ENCODE data around the gene RAB24. TPM values are rescaled to one million over a fixed set of nuclear protein-coding genes. Genes with fewer than 3 reads are reported as not detected.

The RAB24 gene
- polyA plus RNA-seq, 1 donor from 2014 or later = 79.0 TPM

DNA sequence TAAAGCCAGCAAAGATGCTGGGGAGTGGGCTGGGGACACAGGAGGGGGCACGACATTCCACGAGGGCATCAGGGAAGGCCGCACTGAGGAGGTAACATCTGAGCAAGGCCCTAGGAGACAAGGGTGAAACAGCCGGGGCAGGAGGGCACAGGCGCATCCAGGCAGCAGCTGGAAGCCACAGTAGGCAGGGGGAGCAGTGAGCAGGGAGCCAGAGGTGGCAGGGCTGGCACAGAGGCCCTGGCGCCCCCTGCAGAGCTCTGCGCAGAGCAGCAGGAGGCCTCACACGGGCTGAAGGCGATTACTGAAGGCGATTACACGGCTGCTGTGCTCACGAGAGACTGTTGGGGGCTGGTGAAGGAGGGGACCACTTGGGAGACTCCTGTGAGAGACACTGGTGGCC lies 32.6 kb upstream of the RAB24 start:
- H3K79me2 ChIP-seq (replicated peaks; ENCODE audit: insufficient read depth, low read length) = peaks cover 4% of the 10 kb centered on the region
- no peak overlapping the region for H3K4me2 ChIP-seq (ENCODE audit: low read length)
- H3K9ac ChIP-seq (ENCODE audit: low read length) = no peak overlapping the region
- H3K4me3 ChIP-seq (ENCODE audit: low read length) = no peak overlapping the region
- no peaks in the 10 kb centered on the region for H3K36me3 ChIP-seq (ENCODE audit: insufficient read depth, low read length)
- no peaks in the 10 kb centered on the region for H3K9me3 ChIP-seq (ENCODE audit: low read length)
- no peaks in the 10 kb centered on the region for H3K27me3 ChIP-seq (ENCODE audit: insufficient read depth, low read depth, low read length)
- H3F3A ChIP-seq (ENCODE audit: insufficient read depth, low read length, poor library complexity, severe bottlenecking) = no peaks in the 10 kb centered on the region
- H4K20me1 ChIP-seq (ENCODE audit: insufficient read depth) = no peaks in the 10 kb centered on the region
- H2AFZ ChIP-seq (ENCODE audit: low read depth, low read length) = no peak overlapping the region
- TF ChIP-seq TAF1 (IDR thresholded peaks at IDR 0.05; ENCODE audit: low read depth) (no peak), EZH2 (IDR thresholded peaks at IDR 0.05; ENCODE audit: borderline replicate concordance, insufficient read depth, low read length, poor library complexity, severe bottlenecking) (no peak), SMC3 (conservative IDR thresholded peaks at IDR 0.05; ENCODE audit: poor library complexity) (no peak), EP300 (conservative IDR thresholded peaks at IDR 0.05; ENCODE audit: poor library complexity, severe bottlenecking) (no peak), POLR2AphosphoS5 (IDR thresholded peaks at IDR 0.05) (no peak), RAD21 (conservative IDR thresholded peaks at IDR 0.05) (no peak), MXI1 (conservative IDR thresholded peaks at IDR 0.05; ENCODE audit: poor library complexity, severe bottlenecking) (no peak)
- TF ChIP-seq, protein P1, sequence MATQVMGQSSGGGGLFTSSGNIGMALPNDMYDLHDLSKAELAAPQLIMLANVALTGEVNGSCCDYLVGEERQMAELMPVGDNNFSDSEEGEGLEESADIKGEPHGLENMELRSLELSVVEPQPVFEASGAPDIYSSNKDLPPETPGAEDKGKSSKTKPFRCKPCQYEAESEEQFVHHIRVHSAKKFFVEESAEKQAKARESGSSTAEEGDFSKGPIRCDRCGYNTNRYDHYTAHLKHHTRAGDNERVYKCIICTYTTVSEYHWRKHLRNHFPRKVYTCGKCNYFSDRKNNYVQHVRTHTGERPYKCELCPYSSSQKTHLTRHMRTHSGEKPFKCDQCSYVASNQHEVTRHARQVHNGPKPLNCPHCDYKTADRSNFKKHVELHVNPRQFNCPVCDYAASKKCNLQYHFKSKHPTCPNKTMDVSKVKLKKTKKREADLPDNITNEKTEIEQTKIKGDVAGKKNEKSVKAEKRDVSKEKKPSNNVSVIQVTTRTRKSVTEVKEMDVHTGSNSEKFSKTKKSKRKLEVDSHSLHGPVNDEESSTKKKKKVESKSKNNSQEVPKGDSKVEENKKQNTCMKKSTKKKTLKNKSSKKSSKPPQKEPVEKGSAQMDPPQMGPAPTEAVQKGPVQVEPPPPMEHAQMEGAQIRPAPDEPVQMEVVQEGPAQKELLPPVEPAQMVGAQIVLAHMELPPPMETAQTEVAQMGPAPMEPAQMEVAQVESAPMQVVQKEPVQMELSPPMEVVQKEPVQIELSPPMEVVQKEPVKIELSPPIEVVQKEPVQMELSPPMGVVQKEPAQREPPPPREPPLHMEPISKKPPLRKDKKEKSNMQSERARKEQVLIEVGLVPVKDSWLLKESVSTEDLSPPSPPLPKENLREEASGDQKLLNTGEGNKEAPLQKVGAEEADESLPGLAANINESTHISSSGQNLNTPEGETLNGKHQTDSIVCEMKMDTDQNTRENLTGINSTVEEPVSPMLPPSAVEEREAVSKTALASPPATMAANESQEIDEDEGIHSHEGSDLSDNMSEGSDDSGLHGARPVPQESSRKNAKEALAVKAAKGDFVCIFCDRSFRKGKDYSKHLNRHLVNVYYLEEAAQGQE (IDR thresholded peaks at IDR 0.05; ENCODE audit: borderline replicate concordance) = no peak
- TF ChIP-seq, protein P2, sequence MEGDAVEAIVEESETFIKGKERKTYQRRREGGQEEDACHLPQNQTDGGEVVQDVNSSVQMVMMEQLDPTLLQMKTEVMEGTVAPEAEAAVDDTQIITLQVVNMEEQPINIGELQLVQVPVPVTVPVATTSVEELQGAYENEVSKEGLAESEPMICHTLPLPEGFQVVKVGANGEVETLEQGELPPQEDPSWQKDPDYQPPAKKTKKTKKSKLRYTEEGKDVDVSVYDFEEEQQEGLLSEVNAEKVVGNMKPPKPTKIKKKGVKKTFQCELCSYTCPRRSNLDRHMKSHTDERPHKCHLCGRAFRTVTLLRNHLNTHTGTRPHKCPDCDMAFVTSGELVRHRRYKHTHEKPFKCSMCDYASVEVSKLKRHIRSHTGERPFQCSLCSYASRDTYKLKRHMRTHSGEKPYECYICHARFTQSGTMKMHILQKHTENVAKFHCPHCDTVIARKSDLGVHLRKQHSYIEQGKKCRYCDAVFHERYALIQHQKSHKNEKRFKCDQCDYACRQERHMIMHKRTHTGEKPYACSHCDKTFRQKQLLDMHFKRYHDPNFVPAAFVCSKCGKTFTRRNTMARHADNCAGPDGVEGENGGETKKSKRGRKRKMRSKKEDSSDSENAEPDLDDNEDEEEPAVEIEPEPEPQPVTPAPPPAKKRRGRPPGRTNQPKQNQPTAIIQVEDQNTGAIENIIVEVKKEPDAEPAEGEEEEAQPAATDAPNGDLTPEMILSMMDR (IDR thresholded peaks at IDR 0.05; ENCODE audit: poor library complexity, severe bottlenecking) = no peak
- H3K9me2 ChIP-seq (ENCODE audit: insufficient read depth, low read length) = no peaks in the 10 kb centered on the region
- no peak overlapping the region for H3K27ac ChIP-seq (ENCODE audit: low read length)

DNA sequence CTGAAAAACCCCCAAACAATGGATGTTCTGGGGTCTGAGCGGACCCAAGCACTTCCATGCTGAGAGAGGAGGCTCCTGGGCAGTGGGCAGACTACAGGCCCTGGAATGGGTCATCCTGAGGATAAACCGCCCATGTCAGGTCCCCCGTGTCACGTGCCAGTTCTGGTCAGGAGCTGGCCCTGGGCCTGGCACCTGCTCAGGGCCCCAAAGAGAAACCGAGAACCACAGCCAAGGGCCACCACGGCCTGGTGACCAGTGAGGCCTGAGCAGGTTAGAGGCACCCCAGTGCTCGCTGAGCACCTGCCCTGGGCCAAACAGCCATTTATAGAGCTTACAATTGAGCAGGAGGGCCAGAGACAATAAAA lies 32.2 kb upstream of the RAB24 start:
- H4K20me1 ChIP-seq (ENCODE audit: insufficient read depth) = no peaks in the 10 kb centered on the region

More for the DNA sequence above, 32.2 kb upstream of the RAB24 start:
- H2AFZ ChIP-seq (ENCODE audit: low read depth, low read length) = no peak overlapping the region
- no peaks in the 10 kb centered on the region for H3K36me3 ChIP-seq (ENCODE audit: insufficient read depth, low read length)
- no peaks in the 10 kb centered on the region for H3F3A ChIP-seq (ENCODE audit: insufficient read depth, low read length, poor library complexity, severe bottlenecking)
- no peaks in the 10 kb centered on the region for H3K27me3 ChIP-seq (ENCODE audit: insufficient read depth, low read depth, low read length)
- no peak overlapping the region for H3K27ac ChIP-seq (ENCODE audit: low read length)
- TF ChIP-seq, protein P1 (IDR thresholded peaks at IDR 0.05; ENCODE audit: borderline replicate concordance) = no peak
- TF ChIP-seq RAD21 (conservative IDR thresholded peaks at IDR 0.05) = no peak
- no peak for TF ChIP-seq EP300 (conservative IDR thresholded peaks at IDR 0.05; ENCODE audit: poor library complexity, severe bottlenecking)
- TF ChIP-seq SMC3 (conservative IDR thresholded peaks at IDR 0.05; ENCODE audit: poor library complexity) = no peak
- no peak for TF ChIP-seq TAF1 (IDR thresholded peaks at IDR 0.05; ENCODE audit: low read depth)
- no peak for TF ChIP-seq POLR2AphosphoS5 (IDR thresholded peaks at IDR 0.05)
- TF ChIP-seq, protein P2 (IDR thresholded peaks at IDR 0.05; ENCODE audit: poor library complexity, severe bottlenecking) = no peak
- no peak for TF ChIP-seq EZH2 (IDR thresholded peaks at IDR 0.05; ENCODE audit: borderline replicate concordance, insufficient read depth, low read length, poor library complexity, severe bottlenecking)
- TF ChIP-seq MXI1 (conservative IDR thresholded peaks at IDR 0.05; ENCODE audit: poor library complexity, severe bottlenecking) = no peak
- H3K9me3 ChIP-seq (ENCODE audit: low read length) = no peaks in the 10 kb centered on the region
- H3K9ac ChIP-seq (ENCODE audit: low read length) = no peak overlapping the region
- H3K79me2 ChIP-seq (replicated peaks; ENCODE audit: insufficient read depth, low read length) = peaks cover 4% of the 10 kb centered on the region
- no peaks in the 10 kb centered on the region for H3K9me2 ChIP-seq (ENCODE audit: insufficient read depth, low read length)
- H3K4me2 ChIP-seq (ENCODE audit: low read length) = no peak overlapping the region
- no peak overlapping the region for H3K4me3 ChIP-seq (ENCODE audit: low read length)

Data from neural cell (in vitro differentiated cells).